ENCODE data around the gene FN3K. TPM values are rescaled to one million over a fixed set of nuclear protein-coding genes. Genes with fewer than 3 reads are reported as not detected.
A peak's percentile ranks its signal among the peaks of the same experiment; 100 is the strongest.

FN3K gene
- total and polyA plus RNA-seq, 2 of the 13 experiments (the other 11 are each of a cell fraction or from before 2014, with no cell fraction given) = 3.5 to 12.2 TPM

DNA sequence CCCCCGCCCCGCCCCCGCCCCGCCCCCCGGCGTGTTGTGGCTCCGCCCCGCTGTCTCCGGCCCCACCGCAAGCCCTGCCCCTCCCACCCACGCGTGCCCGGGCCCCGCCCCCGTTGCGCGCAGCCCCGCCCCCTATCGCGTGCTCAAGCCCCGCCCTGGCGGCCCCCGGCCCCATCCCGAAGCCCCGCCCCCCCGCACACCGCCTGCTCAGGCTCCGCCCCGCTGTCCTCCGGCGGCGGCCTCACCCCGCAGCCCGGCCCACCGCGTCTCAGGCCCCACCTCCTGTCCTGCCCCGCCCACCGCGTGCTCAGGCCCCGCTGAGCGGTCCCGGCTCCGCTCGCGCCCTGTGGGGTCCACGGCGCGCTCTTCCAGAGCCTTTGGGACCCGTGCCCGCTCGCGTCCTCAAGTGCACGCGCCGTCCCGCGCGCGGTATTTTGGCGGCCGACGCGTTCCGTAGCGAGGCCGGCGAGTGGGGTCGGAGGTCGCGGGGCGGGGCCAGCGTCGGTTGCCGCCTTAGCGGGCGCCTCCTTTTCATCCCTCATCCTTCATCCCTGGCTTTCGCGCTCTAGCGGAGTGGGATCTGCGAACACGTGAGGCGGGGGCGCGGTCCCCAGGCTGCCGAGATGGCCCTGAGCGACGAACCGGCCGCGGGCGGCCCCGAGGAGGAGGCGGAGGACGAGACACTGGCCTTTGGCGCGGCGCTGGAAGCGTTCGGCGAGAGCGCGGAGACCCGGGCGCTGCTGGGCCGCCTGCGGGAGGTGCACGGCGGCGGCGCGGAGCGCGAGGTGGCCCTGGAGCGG, 16.4 kb downstream of the FN3K start, which contains the start of gene TBCD (continued):
- TF ChIP-seq, protein P1, sequence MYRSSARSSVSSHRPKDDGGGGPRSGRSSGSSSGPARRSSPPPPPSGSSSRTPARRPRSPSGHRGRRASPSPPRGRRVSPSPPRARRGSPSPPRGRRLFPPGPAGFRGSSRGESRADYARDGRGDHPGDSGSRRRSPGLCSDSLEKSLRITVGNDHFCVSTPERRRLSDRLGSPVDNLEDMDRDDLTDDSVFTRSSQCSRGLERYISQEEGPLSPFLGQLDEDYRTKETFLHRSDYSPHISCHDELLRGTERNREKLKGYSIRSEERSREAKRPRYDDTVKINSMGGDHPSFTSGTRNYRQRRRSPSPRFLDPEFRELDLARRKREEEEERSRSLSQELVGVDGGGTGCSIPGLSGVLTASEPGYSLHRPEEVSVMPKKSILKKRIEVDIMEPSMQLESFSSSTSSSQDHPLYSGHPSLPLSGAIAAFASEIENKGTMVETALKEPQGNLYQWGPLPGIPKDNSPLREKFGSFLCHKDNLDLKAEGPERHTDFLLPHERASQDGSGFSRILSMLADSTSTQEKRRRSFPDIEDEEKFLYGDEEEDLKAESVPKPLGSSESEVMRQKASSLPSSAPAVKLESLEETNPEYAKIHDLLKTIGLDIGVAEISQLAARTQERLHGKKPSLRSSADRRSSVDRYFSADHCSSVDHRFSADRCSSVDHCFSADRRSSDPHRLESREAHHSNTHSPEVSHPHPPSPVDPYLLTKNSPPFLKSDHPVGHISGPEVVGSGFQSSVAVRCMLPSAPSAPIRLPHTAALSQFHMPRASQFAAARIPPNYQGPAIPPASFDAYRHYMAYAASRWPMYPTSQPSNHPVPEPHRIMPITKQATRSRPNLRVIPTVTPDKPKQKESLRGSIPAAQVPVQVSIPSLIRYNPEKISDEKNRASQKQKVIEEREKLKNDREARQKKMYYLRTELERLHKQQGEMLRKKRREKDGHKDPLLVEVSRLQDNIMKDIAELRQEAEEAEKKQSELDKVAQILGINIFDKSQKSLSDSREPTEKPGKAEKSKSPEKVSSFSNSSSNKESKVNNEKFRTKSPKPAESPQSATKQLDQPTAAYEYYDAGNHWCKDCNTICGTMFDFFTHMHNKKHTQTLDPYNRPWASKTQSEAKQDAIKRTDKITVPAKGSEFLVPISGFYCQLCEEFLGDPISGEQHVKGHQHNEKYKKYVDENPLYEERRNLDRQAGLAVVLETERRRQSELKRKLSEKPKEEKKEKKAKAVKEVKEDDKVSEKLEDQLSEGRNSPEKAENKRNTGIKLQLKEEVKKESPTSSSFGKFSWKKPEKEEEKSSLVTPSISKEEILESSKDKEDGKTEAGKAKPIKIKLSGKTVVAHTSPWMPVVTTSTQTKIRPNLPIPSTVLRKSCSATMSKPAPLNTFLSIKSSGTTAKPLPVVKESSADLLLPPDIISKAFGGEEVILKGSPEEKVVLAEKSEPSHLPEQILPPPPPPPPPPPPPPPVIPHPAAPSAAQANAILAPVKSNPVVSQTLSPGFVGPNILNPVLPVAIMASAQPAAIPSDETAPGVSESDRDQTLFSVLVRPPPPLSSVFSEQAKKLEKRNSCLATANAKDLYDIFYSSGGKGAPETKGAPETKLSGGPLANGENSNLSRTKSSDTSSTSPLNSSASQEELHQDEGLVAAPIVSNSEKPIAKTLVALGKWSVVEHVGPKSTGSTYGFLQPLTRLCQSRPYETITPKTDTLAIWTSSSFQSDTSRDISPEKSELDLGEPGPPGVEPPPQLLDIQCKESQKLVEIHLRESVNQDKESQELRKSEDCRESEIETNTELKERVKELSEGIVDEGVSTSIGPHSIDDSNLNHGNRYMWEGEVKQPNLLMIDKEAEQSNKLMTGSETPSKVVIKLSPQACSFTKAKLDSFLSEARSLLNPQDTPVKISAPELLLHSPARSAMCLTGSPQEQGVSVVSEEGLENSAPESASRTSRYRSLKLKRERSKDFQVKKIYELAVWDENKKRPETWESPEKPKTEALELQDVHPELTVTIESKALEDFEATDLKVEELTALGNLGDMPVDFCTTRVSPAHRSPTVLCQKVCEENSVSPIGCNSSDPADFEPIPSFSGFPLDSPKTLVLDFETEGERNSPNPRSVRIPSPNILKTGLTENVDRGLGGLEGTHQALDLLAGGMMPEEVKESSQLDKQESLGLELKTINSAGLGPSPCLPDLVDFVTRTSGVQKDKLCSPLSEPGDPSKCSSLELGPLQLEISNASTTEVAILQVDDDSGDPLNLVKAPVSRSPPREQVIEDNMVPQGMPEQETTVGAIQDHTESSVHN (CRISPR knock-in tag; IDR thresholded peaks at IDR 0.05) = peak; percentile 49; the same call in 1 of the 2 replicates
- TF ChIP-seq, protein P2, sequence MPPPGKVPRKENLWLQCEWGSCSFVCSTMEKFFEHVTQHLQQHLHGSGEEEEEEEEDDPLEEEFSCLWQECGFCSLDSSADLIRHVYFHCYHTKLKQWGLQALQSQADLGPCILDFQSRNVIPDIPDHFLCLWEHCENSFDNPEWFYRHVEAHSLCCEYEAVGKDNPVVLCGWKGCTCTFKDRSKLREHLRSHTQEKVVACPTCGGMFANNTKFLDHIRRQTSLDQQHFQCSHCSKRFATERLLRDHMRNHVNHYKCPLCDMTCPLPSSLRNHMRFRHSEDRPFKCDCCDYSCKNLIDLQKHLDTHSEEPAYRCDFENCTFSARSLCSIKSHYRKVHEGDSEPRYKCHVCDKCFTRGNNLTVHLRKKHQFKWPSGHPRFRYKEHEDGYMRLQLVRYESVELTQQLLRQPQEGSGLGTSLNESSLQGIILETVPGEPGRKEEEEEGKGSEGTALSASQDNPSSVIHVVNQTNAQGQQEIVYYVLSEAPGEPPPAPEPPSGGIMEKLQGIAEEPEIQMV (CRISPR knock-in tag; IDR thresholded peaks at IDR 0.05; ENCODE audit: low read depth) = peak; percentile 86
- peak; percentile 96 for TF ChIP-seq ZNF850 (CRISPR knock-in tag; conservative IDR thresholded peaks at IDR 0.05)
- TF ChIP-seq RELA (CRISPR knock-in tag; IDR thresholded peaks at IDR 0.05) = peak; percentile 24; the same call in 1 of the 2 replicates
- TF ChIP-seq IKZF4 (CRISPR knock-in tag; IDR thresholded peaks at IDR 0.05; ENCODE audit: borderline replicate concordance, low read depth, not compliant biosample characterization) = peak; percentile 80
- TF ChIP-seq, protein P3, sequence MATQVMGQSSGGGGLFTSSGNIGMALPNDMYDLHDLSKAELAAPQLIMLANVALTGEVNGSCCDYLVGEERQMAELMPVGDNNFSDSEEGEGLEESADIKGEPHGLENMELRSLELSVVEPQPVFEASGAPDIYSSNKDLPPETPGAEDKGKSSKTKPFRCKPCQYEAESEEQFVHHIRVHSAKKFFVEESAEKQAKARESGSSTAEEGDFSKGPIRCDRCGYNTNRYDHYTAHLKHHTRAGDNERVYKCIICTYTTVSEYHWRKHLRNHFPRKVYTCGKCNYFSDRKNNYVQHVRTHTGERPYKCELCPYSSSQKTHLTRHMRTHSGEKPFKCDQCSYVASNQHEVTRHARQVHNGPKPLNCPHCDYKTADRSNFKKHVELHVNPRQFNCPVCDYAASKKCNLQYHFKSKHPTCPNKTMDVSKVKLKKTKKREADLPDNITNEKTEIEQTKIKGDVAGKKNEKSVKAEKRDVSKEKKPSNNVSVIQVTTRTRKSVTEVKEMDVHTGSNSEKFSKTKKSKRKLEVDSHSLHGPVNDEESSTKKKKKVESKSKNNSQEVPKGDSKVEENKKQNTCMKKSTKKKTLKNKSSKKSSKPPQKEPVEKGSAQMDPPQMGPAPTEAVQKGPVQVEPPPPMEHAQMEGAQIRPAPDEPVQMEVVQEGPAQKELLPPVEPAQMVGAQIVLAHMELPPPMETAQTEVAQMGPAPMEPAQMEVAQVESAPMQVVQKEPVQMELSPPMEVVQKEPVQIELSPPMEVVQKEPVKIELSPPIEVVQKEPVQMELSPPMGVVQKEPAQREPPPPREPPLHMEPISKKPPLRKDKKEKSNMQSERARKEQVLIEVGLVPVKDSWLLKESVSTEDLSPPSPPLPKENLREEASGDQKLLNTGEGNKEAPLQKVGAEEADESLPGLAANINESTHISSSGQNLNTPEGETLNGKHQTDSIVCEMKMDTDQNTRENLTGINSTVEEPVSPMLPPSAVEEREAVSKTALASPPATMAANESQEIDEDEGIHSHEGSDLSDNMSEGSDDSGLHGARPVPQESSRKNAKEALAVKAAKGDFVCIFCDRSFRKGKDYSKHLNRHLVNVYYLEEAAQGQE (IDR thresholded peaks at IDR 0.05; ENCODE audit: borderline replicate concordance in 1 of 2, low read depth in 1 of 2, low read length in 2 of 2) = peak in 1 of 2 experiments; percentile 44; a peak in 1 of 4 replicates
- peak; percentile 95 for TF ChIP-seq KDM3A (CRISPR knock-in tag; IDR thresholded peaks at IDR 0.05; ENCODE audit: low read depth)
- TF ChIP-seq, protein P4, sequence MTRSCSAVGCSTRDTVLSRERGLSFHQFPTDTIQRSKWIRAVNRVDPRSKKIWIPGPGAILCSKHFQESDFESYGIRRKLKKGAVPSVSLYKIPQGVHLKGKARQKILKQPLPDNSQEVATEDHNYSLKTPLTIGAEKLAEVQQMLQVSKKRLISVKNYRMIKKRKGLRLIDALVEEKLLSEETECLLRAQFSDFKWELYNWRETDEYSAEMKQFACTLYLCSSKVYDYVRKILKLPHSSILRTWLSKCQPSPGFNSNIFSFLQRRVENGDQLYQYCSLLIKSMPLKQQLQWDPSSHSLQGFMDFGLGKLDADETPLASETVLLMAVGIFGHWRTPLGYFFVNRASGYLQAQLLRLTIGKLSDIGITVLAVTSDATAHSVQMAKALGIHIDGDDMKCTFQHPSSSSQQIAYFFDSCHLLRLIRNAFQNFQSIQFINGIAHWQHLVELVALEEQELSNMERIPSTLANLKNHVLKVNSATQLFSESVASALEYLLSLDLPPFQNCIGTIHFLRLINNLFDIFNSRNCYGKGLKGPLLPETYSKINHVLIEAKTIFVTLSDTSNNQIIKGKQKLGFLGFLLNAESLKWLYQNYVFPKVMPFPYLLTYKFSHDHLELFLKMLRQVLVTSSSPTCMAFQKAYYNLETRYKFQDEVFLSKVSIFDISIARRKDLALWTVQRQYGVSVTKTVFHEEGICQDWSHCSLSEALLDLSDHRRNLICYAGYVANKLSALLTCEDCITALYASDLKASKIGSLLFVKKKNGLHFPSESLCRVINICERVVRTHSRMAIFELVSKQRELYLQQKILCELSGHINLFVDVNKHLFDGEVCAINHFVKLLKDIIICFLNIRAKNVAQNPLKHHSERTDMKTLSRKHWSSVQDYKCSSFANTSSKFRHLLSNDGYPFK (CRISPR knock-in tag; IDR thresholded peaks at IDR 0.05; ENCODE audit: borderline replicate concordance) = peak; percentile 95
- TF ChIP-seq ZNF652 (CRISPR knock-in tag; IDR thresholded peaks at IDR 0.05; ENCODE audit: borderline replicate concordance, low read depth) = no peak
- TF ChIP-seq GATA4 (IDR thresholded peaks at IDR 0.05; ENCODE audit: borderline replicate concordance, low read depth) = peak; percentile 22; the same call in 1 of the 2 replicates
